NB4 (cell line): ENCODE data around the gene CFAP53.

Source experiments
- MYC ChIP-seq: IDR thresholded peaks from 2 replicates; pipeline ENCODE4 v1.6.1; 2011; ENCODE audit warnings: low read depth, low read length
- POLR2A ChIP-seq: IDR thresholded peaks from 2 replicates; pipeline ENCODE4 v1.6.1; 2011; ENCODE audit warnings: mild to moderate bottlenecking; ENCODE audit not compliant: insufficient read length; ENCODE audit errors: extremely low read depth
- TF ChIP-seq, protein P1 (sequence below): IDR thresholded peaks from one replicate; pipeline ENCODE4 v1.5.1; 2012; ENCODE audit warnings: low read depth, low read length
- TF ChIP-seq, protein P2 (sequence below): IDR thresholded peaks from 2 replicates; pipeline ENCODE4 v1.6.1; 2011; ENCODE audit warnings: low read depth, low read length

DNA sequence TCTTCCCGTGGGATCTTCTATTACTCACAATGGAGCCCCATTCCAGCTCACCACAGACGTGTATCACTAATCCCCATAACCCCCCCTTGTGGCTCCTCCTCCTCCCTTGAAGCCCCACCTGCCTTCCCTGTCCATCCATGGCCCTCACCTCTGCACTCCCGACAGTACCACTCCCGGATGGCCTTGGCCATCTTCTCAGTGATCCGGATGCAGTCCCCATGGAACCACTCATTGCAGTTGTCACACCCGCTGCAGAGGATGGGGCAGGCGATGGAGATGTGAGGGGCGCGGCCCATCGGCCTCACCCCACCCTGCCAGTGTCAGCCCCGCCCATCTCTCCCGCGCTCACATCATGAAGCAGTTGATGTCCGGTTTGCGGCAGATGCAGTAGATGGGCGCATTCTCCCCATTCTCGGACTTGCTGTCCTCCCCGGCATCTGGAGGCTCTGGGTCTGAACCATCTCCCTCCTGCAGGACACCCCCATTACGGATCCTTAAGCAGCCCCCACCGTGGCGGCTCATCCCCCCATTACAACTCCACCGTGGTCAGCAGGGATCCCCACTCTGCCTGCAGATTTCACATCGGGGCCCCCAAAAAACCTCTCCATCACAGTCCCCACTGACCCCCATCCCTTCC, 20.2 kb upstream of the CFAP53 start:
- TF ChIP-seq MYC: no peak
- TF ChIP-seq, protein P1, sequence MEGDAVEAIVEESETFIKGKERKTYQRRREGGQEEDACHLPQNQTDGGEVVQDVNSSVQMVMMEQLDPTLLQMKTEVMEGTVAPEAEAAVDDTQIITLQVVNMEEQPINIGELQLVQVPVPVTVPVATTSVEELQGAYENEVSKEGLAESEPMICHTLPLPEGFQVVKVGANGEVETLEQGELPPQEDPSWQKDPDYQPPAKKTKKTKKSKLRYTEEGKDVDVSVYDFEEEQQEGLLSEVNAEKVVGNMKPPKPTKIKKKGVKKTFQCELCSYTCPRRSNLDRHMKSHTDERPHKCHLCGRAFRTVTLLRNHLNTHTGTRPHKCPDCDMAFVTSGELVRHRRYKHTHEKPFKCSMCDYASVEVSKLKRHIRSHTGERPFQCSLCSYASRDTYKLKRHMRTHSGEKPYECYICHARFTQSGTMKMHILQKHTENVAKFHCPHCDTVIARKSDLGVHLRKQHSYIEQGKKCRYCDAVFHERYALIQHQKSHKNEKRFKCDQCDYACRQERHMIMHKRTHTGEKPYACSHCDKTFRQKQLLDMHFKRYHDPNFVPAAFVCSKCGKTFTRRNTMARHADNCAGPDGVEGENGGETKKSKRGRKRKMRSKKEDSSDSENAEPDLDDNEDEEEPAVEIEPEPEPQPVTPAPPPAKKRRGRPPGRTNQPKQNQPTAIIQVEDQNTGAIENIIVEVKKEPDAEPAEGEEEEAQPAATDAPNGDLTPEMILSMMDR: no peak
- no peak for TF ChIP-seq POLR2A
- TF ChIP-seq, protein P2, sequence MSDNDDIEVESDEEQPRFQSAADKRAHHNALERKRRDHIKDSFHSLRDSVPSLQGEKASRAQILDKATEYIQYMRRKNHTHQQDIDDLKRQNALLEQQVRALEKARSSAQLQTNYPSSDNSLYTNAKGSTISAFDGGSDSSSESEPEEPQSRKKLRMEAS: no peak
